Stromal cell of bone marrow (primary cell): ENCODE measurements around the gene TMC1.
A peak's percentile ranks its signal among the peaks of the same experiment; 100 is the strongest.
"Not testable (repeated sequence)": the region's sequence is repeated elsewhere in the genome, so short reads cannot be mapped to it uniquely, and the experiment has no call there.

Experiments
- DNase-seq: peaks from one replicate; pipeline ENCODE4 v3.0.0-alpha.2; 2012; ENCODE audit warnings: low read depth

Gene TMC1

GRCh38 chr9:72526901-72527800, 5.7 kb downstream of the TMC1 start:
- peak; percentile 92 for DNase-seq

DNA sequence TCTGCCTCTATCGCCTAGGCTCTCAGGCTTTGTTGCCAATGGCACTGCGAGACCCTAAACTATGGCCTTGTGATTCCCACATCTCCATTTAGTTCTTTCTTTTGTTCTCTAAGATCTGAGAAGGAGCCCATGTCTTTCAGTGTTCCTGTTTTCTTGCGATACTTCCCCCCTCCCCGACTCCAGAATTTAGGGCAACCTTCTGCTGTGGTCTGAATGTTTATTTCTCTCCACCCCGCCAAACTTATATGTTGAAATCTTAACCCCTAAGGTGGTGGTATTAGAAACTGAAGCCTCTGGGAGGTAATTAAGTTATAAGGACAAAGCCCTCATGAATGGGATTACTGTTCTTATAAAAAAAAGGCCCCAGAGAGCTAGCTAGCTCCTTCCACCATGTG, 6.4 kb downstream of the TMC1 start:
- no peak for DNase-seq

DNA sequence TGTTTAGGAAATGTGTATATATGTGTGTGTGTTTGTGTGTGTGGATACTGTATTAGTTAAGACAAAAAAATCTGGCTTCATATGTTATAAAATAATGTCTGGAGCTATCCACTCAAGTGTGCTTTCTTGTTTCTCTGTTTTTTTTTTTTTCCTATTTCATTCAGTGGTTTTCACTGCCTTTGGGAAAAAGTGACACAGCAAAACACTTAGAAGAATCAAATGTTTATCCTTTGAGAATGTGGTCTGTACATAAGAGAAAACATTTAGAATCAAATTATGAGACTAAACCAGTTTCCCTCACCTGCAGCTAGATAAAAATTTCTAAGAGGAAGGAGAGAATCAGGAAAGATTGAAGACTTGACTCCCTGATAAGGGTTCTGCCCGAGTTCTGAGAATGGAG, 8.1 kb downstream of the TMC1 start:
- DNase-seq = no peak

DNA sequence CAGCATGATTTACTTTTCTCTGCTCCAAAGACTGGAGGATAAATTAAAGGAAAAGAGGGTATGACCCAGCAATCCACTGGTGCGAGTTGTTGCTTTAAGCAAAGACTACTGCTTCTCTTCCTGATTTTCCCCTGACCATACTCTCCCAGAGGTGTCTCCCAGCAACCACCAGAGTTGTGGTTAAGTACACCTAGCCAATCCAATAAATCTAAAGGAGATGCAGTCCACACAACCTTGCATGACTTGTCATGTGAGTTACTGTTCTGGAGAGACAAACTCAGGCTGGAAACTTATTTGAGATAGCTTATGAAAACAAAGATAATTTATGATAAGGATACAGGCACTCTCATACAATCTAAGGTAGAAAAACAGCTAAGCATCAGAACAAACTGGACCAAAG, 11.9 kb downstream of the TMC1 start:
- DNase-seq = no peak

GRCh38 chr9:72534931-72535330, 13.5 kb downstream of the TMC1 start:
- DNase-seq = no peak

DNA sequence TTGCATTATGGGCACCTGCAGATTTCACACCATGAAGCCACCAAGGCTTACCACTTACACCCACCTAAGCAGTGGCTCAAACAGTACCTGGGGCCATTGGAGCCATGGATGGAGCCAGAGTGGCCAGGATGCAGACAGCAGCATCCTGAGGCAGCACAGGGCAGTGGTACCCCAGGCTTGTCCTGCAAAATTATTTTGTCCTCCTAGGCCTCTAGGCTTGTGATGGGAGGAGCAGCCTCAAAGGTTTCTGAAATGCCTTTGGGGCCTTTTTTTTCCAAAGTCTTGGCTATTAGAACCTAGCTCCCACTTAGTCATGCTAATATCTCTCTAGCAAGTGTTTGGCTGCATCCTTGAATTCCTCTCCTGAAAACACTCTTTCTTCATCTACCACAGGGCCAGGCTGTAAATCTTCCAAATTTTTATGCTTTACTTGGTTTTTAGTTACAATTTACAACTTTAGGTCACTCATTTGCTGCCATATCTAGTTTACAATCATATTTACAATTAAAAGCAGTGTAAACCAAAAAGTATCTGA, 15.7 kb downstream of the TMC1 start:
- DNase-seq = no peak

- no peak for DNase-seq
Observed at GRCh38 chr9:72537671-72538070, 16.3 kb downstream of the TMC1 start.

DNA sequence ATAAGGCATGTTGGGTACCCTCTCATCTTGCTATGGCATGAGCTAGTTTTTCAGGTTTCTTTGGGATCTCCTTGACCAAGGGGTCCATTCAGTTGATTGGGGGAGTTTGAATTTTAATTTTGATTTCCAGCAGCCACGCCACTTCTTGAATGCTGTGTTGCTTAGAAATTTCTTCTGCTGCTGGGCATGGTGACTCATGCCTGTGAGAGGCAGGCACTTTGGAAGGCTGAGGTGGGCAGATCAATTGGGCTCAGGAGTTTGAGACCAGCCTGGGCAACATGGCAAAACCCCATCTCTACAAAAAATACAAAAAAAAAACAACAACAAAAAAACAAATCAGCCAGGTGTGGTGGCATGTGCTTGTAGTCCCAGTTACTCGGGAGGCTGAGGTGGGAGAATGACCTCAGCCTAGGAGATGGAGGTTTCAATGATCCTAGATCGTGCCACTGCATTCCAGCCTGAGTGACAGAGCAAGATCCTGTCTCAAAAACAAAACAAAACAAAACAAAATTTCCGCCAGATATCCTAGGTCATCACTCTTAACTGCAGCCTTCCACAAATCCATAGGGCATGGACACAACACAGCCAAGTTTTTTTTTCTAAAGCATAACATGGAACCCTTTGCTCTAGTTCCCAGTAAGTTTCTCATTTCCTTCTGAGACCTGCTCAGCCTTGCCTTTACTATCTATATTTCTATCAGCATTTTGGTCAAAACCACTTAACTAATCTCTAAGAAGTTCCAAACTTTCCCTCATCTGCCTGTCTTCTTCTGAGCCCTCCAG, 17.7 kb downstream of the TMC1 start:
- DNase-seq = no peak

GRCh38 chr9:72539824-72540347, 18.5 kb downstream of the TMC1 start:
- DNase-seq = no peak

GRCh38 chr9:72540348-72540873, 19.0 kb downstream of the TMC1 start:
- DNase-seq = peak; percentile 68

DNA sequence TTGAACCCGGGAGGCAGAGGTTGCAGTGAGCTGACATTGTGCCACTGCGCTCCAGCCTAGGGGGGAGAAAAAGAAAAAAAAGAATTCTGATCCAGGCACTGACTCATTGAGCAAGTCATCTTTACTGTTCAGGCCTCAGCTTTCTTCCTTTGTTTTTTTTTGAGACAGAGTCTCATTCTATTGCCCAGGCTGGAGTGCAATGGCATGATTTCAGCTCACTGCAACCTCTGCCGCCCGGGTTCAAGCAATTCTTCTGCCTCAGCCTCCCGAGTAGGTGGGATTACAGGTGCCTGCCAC, 21.1 kb downstream of the TMC1 start:
- DNase-seq = not testable (repeated sequence)

- no peak for DNase-seq
Observed at GRCh38 chr9:72542917-72543316, 21.5 kb downstream of the TMC1 start.

DNA sequence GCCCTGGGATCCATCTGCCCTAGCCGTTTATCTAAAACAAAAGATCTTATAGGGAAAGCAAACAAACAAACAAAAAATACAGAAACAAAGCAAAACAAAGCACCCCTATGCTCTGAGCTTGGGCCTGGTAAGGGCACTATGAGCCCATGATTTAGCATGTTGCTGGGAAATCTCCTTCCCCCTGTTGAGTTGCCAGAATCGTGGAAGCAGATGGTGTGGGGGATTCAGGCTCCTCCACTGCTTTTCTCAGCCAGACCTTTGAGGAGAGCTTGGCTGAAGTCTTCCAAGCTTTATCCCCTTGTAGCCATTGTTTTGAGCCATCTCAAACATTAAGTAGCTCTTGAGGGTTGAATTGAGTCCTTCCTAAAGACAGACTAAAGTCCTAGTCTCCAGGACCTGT, 29.9 kb downstream of the TMC1 start:
- DNase-seq = no peak

DNA sequence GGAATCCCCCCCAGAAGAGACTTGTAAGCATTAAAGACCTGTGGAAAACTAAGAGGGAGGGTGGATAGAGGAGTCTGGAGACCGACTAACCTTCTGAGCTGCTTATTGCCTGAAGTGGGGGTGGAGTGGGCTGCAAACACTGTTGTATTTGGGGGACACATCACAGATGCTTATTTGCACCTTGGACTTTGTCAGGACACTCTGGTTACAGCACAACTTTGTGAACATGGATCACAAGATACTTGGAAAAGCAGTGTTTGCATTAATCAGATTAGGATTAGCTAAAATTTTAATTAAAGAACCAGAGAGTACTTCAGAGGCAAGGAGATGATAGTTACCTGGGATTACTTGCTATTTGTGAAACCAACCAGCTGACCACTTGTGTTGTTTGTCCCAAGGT, 30.9 kb downstream of the TMC1 start:
- DNase-seq = no peak

DNA sequence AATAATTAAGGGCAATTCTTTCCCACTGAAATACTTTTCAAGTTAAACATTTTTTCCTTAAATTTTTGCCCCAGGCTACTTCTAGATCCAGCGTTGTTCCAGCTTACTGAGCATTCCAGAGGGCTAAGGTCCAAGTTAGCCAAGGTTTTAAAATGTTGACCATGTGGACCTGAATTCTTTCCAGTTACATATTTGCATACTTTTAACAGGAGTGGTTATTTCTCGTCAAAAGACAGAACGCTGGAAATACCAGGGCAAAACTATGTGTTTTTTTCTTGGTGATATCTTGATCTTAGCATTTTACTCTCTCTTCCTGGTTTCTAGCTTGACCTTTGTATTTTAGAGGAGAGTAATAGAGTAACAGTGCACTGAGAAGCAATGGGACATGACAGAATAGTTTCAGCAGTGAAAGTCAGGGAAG, 32.8 kb downstream of the TMC1 start:
- DNase-seq = peak; percentile 66

DNA sequence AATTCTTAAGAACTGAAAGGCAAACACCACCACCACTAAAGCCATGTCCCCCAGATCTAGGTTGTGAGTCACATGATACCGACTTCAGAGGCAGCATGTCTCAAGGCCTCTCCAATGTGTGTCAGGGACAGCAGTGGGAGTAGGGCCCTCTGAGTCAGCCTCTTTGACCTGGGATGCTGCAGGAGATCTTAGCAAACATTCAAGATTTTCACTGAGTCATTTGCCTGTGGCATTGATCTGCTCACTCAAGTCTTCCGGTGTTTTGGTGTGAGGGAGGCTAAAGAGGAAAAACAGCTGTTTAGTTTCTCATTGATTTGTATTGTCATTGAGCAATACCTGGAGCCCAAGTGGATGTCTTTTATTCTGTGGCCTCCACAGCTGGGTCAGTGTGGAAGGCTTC, 36.1 kb downstream of the TMC1 start:
- DNase-seq = peak; percentile 81

GRCh38 chr9:72560086-72560485, 38.7 kb downstream of the TMC1 start:
- no peak for DNase-seq

DNA sequence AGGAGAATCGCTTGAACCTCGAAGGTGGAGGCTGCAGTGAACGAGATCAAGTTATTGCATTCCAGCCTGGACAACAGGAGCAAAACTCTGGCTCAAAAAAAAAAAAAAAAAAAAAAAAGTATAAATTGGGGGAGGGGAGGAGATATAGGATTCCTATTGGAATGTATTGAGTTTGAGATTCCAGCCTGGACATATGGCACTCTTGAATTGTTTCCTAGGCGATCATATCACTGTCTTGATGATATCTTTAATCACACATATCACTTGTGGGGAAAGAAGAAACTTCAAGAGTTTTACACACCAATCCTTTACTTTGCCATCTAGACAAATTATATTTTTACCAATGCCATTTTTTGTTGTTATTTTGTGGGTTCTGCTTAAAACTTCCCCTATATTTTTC, 42.4 kb downstream of the TMC1 start:
- no peak for DNase-seq

- DNase-seq = no peak
Observed at GRCh38 chr9:72564479-72565281, 43.3 kb downstream of the TMC1 start.

DNA sequence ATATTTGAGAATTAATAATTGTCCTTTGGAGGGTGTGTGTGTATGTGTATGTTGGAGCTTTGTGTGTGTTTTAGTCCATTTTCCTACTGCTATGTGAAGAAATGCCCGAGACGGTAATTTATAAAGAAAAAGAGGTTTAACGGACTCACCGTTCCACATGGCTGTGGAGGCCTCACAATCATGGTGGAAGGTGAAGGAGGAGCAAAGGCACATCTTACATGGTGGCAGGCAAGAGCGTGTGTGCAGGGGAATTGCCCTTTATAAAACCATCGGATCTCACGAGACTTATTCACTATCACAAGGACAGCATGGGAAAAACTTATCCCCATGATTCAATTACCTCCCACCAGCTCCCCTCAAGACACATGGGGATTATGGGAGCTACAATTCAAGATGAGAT, 44.1 kb downstream of the TMC1 start:
- no peak for DNase-seq

DNA sequence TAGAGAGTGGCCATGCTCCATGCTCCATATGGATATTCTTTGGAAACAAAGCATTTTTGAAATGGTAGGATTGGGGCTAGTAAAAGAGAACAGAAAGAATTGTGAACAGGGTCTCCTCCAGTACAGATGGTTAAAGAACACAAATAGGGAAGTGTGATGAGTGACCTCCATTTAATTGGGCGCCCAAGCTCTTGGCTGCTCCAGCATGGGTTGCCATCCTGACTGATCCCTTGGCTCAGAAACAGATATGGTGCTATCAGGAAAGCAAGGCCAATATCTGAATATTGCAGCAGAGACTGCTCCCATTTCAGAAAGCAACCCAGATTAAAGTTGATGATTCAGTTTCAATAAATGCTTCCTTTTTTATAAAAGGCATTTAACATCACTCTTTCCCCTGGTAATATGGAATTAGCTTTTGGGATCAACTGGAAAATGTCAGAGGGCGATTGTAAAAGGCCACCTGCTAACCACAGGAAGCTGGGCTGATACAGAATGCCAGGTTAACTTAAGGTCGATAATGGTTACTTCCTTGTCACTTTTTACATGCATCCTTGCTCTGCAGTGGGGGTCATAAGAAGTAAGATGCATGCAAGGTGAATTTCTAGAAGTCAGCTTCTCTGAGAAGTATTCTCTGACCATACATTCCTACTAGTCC, 52.9 kb downstream of the TMC1 start:
- DNase-seq = no peak
